ENCODE measurements around the gene TGFBR1.

The TGFBR1 gene

DNA sequence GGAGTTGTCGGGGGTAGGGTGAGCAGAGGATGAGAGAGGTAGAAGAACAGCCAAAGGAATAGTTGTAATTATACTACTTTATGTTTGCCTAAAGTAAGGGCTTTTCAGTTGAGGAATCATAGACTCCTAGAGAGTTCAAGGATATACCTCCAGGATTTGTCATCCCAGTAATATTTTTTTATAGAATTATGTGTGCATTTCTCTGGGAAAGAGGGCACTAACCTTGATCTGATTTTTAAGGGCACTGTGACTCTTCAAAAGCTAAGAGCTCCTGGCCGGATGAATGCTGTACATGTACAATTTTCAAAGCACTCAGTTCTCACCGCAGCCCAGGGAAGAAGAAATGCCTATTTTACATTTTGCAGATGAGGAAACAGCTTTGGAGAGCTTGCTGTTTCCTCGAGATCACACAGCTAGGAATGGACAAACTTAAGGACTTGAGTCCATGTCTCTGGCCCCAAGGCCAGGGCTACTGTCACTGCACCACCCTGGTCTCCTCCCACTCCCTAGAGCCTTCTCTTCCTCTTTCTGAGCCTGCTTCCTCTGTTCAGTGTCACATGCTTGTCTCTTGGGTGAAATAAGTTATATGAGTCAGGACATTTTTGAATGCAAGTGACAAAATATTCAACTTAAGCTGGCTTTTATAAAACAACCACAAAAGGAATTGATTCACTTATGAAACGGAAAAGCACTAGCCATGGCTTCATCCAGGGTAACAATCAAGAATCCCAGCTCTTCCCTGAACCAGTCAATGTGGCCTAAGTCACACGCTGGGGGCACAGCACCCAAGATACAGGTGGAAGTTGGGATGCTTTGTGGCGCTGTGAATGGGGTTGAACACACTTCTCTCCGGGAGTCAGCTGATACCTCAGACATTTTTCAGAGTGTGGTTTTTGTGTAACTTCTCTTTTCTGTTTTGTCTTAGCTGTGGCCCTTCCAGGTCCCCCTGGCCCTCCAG is 45.7 kb upstream of the TGFBR1 start:
- ChIA-PET POLR2A (no interaction called here), CTCF (interaction anchor here (0.6 to 1.1 kb wide), 3 partner anchors 12 to 26 kb away, joined by 3 read pairs; no protein-coding TSS in a partner anchor)
- H3K4me3 ChIP-seq (ENCODE audit: low read depth, low read length) = no peak overlapping the region
- TF ChIP-seq, protein P1, sequence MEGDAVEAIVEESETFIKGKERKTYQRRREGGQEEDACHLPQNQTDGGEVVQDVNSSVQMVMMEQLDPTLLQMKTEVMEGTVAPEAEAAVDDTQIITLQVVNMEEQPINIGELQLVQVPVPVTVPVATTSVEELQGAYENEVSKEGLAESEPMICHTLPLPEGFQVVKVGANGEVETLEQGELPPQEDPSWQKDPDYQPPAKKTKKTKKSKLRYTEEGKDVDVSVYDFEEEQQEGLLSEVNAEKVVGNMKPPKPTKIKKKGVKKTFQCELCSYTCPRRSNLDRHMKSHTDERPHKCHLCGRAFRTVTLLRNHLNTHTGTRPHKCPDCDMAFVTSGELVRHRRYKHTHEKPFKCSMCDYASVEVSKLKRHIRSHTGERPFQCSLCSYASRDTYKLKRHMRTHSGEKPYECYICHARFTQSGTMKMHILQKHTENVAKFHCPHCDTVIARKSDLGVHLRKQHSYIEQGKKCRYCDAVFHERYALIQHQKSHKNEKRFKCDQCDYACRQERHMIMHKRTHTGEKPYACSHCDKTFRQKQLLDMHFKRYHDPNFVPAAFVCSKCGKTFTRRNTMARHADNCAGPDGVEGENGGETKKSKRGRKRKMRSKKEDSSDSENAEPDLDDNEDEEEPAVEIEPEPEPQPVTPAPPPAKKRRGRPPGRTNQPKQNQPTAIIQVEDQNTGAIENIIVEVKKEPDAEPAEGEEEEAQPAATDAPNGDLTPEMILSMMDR (IDR thresholded peaks at IDR 0.05; ENCODE audit: insufficient read depth, low read length, missing control alignments) = no peak
- no peak for DNase-seq (ENCODE audit: low read depth, low spot score)

DNA sequence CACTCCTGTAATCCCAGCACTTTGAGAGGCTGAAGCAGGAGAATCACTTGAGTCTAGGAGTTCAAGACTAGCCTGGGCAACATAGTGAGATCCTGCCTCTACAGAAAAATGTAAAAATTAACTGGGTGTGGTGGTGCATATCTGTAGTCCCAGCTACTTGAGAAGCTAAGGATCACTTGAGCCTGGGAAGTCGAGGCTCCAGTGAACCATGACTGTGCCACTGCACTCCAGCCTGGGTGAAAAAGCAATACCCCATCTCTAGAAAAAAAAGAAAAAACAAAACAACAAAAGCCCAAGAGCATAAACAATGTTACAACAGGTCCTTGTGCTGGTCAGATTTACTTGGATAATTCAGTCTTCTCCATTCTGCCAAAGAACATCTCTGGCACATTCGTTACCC is 44.3 kb upstream of the TGFBR1 start:
- no peak overlapping the region for H3K4me3 ChIP-seq (ENCODE audit: low read depth, low read length)
- TF ChIP-seq, protein P1 (IDR thresholded peaks at IDR 0.05; ENCODE audit: insufficient read depth, low read length, missing control alignments) = no peak
- ChIA-PET POLR2A (no interaction called here), CTCF (interaction anchor here (1.0 kb wide), 1 partner anchor 10 kb away, joined by 3 read pairs; no protein-coding TSS in a partner anchor)
- DNase-seq (ENCODE audit: low read depth, low spot score) = no peak

DNA sequence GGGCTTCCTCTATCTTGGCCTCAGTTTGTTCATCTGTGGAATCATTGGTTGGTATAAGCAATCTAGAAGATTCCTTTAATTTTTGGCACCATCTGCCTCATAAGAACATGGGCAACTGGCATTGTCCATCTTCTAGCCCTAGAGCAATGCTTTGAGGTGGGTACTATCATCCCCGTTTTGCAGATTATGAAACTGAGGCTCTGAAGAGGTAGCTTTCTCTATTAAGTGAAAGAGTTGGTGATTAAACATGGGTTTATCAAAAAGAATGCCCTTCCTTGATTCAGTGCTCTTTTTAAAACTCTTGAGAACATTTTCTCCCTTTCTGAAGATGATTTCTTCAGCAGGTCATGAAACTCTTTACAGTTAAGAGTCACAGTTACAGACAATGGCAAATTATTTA is 42.4 kb upstream of the TGFBR1 start:
- CTCF ChIA-PET = interaction anchor here (1.5 kb wide), 1 partner anchor 10 kb away, joined by 4 read pairs; no protein-coding TSS in a partner anchor
- no peak overlapping the region for H3K4me3 ChIP-seq (ENCODE audit: low read depth, low read length)
- no peak for DNase-seq (ENCODE audit: low read depth, low spot score)
- TF ChIP-seq, protein P1 (IDR thresholded peaks at IDR 0.05; ENCODE audit: insufficient read depth, low read length, missing control alignments) = no peak
- POLR2A ChIA-PET = no interaction called here

DNA sequence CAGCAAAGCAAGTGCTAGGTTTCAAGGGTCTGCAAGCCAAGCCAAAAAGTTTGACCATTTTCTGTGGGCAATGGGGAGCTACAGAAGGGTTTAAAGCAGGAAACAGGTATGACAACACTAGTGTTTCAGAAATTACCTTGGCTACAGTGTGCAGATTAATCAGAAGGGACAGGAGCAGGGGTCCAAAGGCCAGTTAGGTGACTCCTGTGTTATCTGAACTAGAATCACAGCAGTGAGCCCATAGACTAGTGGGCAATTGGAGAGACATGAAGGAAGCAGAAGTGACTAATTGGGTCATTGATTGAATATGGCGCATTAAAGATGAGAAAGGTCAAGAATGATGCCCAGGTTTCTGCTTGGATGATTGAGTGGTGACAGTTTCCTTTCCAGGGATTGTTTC is 41.4 kb upstream of the TGFBR1 start:
- CTCF ChIA-PET = interaction anchor here (1.5 kb wide), 1 partner anchor 11 kb away, joined by 4 read pairs; no protein-coding TSS in a partner anchor
- TF ChIP-seq, protein P1 (IDR thresholded peaks at IDR 0.05; ENCODE audit: insufficient read depth, low read length, missing control alignments) = no peak
- DNase-seq (ENCODE audit: low read depth, low spot score) = no peak
- POLR2A ChIA-PET = no interaction called here
- no peak overlapping the region for H3K4me3 ChIP-seq (ENCODE audit: low read depth, low read length)

DNA sequence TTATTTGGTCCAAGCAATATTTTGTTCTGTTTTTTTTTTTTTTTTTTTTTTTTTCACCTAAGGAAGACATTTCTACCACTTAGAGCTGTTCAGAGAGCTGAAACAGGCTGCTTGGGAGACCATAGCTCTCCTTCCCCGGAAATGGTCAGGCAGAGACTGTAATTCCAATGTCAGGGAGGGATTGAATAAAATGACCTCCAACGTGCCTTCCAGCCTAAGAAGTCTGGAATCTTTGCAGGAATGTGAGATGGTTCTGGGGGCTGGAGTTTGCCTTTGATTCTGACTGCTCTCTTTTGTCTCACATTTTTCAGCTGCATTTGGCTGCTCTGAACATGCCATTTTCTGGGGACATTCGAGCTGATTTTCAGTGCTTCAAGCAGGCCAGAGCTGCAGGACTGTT is 38.3 kb upstream of the TGFBR1 start:
- TF ChIP-seq, protein P1 (IDR thresholded peaks at IDR 0.05; ENCODE audit: insufficient read depth, low read length, missing control alignments) = no peak
- no peak for DNase-seq (ENCODE audit: low read depth, low spot score)
- ChIA-PET CTCF (interaction anchor here (1.0 to 1.4 kb wide), 3 partner anchors 9 to 20 kb away, joined by 3 to 5 read pairs (median 3); no protein-coding TSS in a partner anchor), POLR2A (no interaction called here)
- H3K4me3 ChIP-seq (ENCODE audit: low read depth, low read length) = no peak overlapping the region

DNA sequence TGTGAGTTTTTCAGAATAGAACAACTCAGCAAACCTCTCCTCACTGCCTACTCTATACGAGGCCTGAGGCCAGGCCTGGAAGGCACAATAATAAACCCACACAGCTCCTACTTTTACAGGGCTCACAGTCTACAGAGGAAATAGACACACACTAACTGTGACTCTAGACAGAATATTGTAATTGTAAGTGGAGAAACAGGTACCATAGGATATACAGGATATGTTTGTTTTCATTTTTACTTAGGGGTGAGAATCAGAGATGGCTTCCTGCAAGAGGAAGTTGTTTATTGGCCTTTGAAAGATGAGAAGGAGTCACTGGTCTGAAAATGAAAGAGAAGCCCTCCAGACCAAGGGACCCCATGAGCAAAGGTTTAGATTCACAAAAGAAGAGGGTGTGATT is 35.8 kb upstream of the TGFBR1 start:
- DNase-seq (ENCODE audit: low read depth, low spot score) = no peak
- H3K4me3 ChIP-seq (ENCODE audit: low read depth, low read length) = no peak overlapping the region
- POLR2A ChIA-PET = no interaction called here
- CTCF ChIA-PET = no interaction called here
- TF ChIP-seq, protein P1 (IDR thresholded peaks at IDR 0.05; ENCODE audit: insufficient read depth, low read length, missing control alignments) = no peak
